Measurements from ENCODE around the gene IQSEC1. TPM values are rescaled to one million over a fixed set of nuclear protein-coding genes. Genes with fewer than 3 reads are reported as not detected.

IQSEC1 gene
- total RNA-seq, 1 donor from 2014 or later = 31.3 TPM

GRCh38 chr3:13075318-13075717 lies 2.1 kb upstream of the IQSEC1 start:
- Mint-ChIP-seq H3K4me1 (peaks cover 11% of the 10 kb centered on the region), H3K36me3 (ENCODE audit: low read depth) (no peaks in the 10 kb centered on the region), H3K27ac (ENCODE audit: unreplicated experiment) (no peak overlapping the region), H3K9me3 (no peaks in the 10 kb centered on the region), H3K27me3 (ENCODE audit: low read depth) (peaks cover 53% of the 10 kb centered on the region), H3K4me3 (no peak overlapping the region)
- DNase-seq (ENCODE audit: low read depth, low spot score) = no peak
- TF ChIP-seq CTCF (conservative IDR thresholded peaks at IDR 0.05) = no peak

- TF ChIP-seq CTCF (conservative IDR thresholded peaks at IDR 0.05) = no peak
- Mint-ChIP-seq H3K4me3 (no peak overlapping the region), H3K4me1 (peaks cover 11% of the 10 kb centered on the region), H3K36me3 (ENCODE audit: low read depth) (no peaks in the 10 kb centered on the region), H3K9me3 (no peaks in the 10 kb centered on the region), H3K27me3 (ENCODE audit: low read depth) (peaks cover 53% of the 10 kb centered on the region), H3K27ac (ENCODE audit: unreplicated experiment) (no peak overlapping the region)
- DNase-seq (ENCODE audit: low read depth, low spot score) = no peak
These were observed 762 bp upstream of the IQSEC1 start for GRCh38 chr3:13074006-13074375.

GRCh38 chr3:13072600-13073325 lies 466 bp downstream of the IQSEC1 start:
- Mint-ChIP-seq H3K36me3 (ENCODE audit: low read depth) (no peaks in the 10 kb centered on the region), H3K4me3 (peak overlapping the region; percentile 26), H3K27ac (ENCODE audit: unreplicated experiment) (no peak overlapping the region), H3K9me3 (no peaks in the 10 kb centered on the region), H3K4me1 (peaks cover 11% of the 10 kb centered on the region), H3K27me3 (ENCODE audit: low read depth) (peaks cover 50% of the 10 kb centered on the region)
- DNase-seq (ENCODE audit: low read depth, low spot score) = no peak
- TF ChIP-seq CTCF (conservative IDR thresholded peaks at IDR 0.05) = no peak

- peaks cover 44% of the 10 kb centered on the region for H3K27me3 Mint-ChIP-seq (ENCODE audit: low read depth)
- no peak for DNase-seq (ENCODE audit: low read depth, low spot score)
- H3K9me3 Mint-ChIP-seq = no peaks in the 10 kb centered on the region
- no peaks in the 10 kb centered on the region for H3K36me3 Mint-ChIP-seq (ENCODE audit: low read depth)
- no peak for TF ChIP-seq CTCF (conservative IDR thresholded peaks at IDR 0.05)
- no peak overlapping the region for H3K4me3 Mint-ChIP-seq
- H3K4me1 Mint-ChIP-seq = peaks cover 11% of the 10 kb centered on the region
- no peak overlapping the region for H3K27ac Mint-ChIP-seq (ENCODE audit: unreplicated experiment)
These were observed 1.0 kb downstream of the IQSEC1 start for GRCh38 chr3:13072239-13072599.

GRCh38 chr3:13071695-13072094 lies 1.5 kb downstream of the IQSEC1 start:
- H3K27me3 Mint-ChIP-seq (ENCODE audit: low read depth) = peaks cover 39% of the 10 kb centered on the region
- H3K9me3 Mint-ChIP-seq = no peaks in the 10 kb centered on the region
- no peak for DNase-seq (ENCODE audit: low read depth, low spot score)
- no peak overlapping the region for H3K27ac Mint-ChIP-seq (ENCODE audit: unreplicated experiment)
- H3K4me3 Mint-ChIP-seq = no peak overlapping the region
- peaks cover 11% of the 10 kb centered on the region for H3K4me1 Mint-ChIP-seq
- no peaks in the 10 kb centered on the region for H3K36me3 Mint-ChIP-seq (ENCODE audit: low read depth)
- no peak for TF ChIP-seq CTCF (conservative IDR thresholded peaks at IDR 0.05)
